Measurements from ENCODE around the gene UBC.
A peak's percentile ranks its signal among the peaks of the same experiment; 100 is the strongest.
"Not testable (repeated sequence)": the region's sequence is repeated elsewhere in the genome, so short reads cannot be mapped to it uniquely, and the experiment has no call there.

UBC gene

DNA sequence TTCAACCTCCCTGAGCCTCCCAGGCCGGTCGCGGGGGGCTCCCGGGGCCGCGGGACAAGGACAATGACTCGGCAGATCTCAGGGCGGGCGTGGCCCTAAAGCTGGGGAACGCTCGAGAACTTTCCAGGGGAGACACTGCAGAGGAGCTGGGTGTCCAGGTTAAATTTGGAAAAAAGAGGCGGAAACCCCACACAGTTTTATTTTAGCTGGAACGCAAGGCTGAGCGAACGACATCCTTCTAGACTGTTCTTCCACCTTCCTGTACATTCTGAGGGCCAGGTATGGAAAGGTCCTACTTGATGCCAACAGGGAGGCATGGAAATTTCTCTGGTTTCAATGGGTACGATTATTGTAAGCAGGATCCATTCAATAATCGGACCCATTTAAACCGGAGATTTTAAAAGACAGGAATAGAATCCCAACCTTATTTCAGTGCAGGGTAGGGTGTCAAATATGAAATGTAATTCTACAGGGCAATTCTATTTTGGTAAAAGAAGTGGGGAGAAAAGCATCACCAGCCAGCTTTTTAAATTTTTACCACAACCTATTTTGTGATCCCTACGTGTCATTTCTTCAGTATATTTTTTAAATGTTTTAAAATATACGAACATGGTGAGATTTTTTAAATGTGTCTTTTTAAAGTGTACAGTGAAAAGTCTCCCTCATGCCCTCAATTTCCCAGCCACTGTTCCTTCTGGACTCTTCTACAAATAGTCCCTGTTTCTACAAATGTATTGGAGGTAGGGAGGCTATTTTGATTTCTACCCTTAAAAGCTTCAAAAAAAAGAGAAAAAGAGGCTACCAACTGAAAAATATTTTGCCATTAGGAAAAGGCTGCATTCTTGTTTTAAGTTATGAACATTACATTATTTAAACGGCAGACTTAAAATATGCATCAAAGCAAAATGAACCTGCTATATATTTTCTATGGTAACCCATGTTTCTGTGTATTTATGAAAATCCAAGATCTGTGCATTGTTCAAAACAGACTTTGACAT lies 1.1 kb upstream of the UBC start:
- DNase-seq (ENCODE audit: low read depth), result no peak

- no peak for DNase-seq (ENCODE audit: low read depth)
These were observed 717 bp downstream of the UBC start for GRCh38 chr12:124913474-124914391.

DNA sequence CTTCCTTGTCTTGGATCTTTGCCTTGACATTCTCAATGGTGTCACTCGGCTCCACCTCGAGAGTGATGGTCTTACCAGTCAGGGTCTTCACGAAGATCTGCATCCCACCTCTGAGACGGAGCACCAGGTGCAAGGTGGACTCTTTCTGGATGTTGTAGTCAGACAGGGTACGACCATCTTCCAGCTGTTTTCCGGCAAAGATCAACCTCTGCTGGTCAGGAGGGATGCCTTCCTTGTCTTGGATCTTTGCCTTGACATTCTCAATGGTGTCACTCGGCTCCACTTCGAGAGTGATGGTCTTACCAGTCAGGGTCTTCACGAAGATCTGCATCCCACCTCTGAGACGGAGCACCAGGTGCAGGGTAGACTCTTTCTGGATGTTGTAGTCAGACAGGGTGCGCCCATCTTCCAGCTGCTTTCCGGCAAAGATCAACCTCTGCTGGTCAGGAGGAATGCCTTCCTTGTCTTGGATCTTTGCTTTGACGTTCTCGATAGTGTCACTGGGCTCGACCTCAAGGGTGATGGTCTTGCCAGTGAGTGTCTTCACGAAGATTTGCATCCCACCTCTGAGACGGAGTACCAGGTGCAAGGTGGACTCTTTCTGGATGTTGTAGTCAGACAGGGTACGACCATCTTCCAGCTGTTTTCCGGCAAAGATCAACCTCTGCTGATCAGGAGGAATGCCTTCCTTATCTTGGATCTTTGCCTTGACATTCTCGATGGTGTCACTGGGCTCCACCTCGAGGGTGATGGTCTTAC lies 1.7 kb downstream of the UBC start:
- DNase-seq (ENCODE audit: low read depth), result not testable (repeated sequence)

- not testable (repeated sequence) for DNase-seq (ENCODE audit: low read depth)
These were observed 2.9 kb downstream of the UBC start for GRCh38 chr12:124911521-124911920.

DNA sequence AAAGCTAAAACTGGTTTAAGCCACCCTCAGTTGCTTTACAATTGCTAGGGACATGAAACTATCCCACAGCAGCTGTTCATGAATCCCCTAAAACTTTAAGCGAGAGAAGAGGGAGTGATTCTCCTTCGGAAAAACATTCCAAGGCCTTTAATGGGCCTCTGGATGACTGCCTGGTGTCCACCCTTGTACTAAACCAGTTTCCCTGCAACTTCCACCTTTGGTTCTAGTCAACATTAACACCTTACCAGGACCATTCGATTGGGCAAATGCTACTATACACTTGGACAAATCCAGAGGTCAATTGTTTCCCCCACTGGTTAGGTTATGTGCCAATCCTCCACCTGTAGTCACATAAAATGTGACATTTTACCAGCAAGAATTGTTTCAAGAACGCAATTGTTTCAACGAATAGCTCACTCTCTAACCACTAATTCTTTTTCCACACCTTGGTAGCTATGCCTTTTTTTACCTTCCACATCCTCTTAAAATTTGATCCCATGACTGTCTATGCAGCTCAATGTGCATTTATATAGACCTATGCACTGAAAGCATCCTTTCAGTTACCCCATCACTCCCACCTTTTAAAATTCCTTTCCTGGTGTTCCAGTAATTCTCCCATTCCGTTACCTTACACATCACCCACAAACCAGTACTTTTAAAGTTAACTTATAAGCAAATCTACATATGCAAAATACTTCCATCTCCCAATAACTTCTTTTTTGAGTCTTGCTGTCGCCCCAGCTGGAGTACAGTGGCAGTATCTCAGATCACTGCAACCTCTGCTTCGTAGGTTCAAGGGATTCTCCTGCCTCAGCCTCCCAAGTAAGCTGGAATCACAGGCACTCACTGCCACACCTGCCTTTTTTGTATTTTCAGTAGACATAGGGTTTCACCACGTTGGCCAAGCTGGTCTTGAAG lies 3.6 kb downstream of the UBC start:
- no peak for DNase-seq (ENCODE audit: low read depth)

GRCh38 chr12:124909831-124910560 lies 4.5 kb downstream of the UBC start:
- no peak for DNase-seq (ENCODE audit: low read depth)

DNA sequence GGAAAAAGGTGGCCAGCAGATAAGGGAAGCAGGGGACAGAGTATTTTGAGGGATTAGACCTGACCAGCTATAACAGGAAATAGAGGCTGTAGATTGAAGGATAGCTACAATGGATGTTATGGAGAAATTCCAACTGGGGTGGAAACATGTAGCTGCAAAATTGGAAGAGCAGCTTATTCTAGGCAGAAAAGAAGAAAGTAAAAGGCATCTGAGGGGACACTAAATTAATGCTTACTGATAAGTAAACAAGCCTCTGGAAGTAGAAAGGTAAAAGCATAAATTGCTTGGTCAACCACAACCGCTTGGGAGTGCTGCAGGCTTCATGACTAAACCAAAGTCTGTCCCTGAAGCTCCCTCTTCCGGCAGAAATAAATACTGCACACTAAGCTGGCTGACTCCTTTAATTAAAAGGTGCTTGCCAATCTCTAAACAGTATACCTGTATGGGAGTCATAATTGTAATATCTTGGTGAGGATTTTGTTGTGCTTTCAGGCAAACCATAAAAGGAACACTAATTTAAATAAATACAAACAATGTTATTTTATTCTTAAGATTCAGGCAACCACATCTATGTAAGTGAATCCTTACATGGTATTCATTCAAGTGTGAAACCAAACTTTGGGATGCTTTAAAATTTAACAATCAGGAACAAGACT lies 7.7 kb downstream of the UBC start:
- DNase-seq (ENCODE audit: low read depth), result peak; percentile 86

- DNase-seq (ENCODE audit: low read depth), result peak; percentile 88
These were observed 9.9 kb downstream of the UBC start for GRCh38 chr12:124904306-124905098.

DNA sequence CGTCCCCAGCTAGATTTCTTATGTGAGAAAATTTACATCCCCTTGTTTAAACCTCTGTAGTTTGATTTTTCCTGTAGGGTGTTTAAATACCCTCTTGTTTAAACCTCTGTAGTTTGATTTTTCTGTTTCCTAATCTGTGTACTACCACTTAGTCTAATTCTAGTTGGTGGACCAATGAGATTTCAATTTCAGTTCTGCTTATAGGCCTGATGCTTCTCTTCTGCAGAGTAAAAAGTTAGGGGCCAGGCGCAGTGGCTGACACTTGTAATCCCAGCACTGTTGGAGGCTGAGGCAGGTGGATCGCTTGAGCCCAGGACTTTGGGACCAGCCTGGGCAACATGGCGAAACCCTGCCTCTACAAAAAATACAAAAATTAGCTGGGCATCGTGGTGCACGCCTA lies 11.5 kb downstream of the UBC start:
- no peak for DNase-seq (ENCODE audit: low read depth)

GRCh38 chr12:124901003-124901402 lies 13.4 kb downstream of the UBC start:
- DNase-seq (ENCODE audit: low read depth), result no peak

DNA sequence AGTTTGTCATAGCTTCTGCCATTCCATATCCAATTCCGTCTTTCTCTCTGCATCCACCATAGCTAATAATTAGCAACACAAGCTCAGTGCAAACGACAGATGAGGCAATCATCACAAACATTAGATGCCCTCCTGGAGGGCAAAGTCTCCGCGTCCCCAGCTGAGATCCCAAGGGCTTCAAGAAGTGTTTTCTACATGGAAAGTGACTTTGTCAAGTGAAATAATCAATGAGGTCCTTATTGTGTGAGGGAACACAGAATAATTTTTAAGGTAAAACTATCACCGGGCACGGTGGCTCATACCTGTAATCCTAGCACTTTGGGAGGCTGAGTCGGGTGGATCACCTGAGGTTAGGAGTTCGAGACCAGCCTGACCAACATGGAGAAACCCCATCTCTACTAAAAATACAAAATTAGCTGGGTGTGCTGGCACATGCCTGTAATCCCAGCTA lies 14.1 kb downstream of the UBC start:
- not testable (repeated sequence) for DNase-seq (ENCODE audit: low read depth)

DNA sequence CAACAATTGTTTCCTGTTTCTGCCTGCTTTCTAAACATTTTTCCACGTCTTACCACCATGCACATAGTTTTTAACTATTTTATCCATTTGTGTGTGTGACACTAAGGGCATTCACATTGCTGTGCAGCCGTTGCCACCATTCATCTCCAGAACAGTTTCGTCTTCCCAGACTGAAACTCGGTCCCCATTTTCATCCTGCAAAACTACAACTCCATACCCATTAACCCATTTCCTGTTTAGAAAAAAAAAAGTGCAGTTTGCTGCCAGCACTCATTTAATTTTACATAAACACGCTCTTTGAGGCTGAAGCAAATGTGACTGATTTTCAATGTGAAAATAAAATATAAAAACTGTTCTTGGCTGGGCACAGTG lies 15.5 kb downstream of the UBC start:
- DNase-seq (ENCODE audit: low read depth), result no peak

DNA sequence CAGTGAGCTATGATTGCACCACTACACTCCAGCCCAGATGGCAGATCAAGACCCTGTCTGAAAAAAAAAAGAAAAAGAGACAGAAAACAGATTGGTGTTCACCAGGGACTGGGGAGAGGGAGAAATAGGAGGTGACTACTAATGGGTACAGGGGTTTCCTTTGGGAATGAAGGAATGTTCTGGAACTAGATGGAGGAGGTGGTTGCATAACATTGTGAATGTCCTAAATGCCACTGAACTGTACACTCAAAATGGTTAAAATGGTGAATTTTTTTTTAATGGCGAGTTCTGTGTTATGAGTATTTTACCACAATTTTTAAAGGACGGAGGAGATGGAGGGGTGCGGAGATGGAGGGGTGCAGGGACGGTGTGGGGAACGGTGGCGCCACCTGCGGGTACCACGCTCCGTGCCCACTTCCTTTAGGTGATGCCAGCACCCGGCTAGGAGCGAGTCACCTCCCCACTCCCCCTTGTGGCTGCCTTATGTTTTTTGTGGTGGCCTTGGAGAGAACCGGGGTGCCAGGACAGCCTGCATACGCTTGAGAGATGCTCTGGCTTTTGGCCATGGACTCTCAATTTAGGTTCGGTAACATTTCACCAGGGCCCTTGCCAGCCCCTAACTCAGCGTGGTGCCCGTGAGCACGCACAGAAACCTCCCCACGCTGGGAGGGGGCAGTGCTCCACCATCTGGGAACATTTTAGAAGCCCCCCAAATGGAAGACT lies 16.1 kb downstream of the UBC start:
- DNase-seq (ENCODE audit: low read depth), result no peak

DNA sequence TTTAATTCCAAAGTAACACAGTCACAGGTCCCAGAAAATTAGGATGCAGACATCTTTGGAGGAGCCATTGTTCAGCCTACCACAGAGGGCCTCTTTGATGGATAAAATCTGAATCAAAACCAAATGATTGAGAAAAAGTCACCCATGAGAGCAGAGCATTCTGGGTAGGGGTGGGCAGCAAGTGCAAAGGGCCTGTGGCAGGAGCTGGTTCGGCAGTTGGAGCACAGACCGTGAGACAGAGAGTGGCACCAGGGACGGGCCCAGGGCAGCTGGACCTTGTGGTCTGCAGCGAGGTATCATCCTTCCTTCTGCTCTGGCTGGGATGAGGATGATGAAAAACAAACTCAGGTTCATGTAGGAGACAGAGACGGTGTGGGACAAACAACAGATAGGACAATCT lies 18.0 kb downstream of the UBC start:
- DNase-seq (ENCODE audit: low read depth), result no peak

DNA sequence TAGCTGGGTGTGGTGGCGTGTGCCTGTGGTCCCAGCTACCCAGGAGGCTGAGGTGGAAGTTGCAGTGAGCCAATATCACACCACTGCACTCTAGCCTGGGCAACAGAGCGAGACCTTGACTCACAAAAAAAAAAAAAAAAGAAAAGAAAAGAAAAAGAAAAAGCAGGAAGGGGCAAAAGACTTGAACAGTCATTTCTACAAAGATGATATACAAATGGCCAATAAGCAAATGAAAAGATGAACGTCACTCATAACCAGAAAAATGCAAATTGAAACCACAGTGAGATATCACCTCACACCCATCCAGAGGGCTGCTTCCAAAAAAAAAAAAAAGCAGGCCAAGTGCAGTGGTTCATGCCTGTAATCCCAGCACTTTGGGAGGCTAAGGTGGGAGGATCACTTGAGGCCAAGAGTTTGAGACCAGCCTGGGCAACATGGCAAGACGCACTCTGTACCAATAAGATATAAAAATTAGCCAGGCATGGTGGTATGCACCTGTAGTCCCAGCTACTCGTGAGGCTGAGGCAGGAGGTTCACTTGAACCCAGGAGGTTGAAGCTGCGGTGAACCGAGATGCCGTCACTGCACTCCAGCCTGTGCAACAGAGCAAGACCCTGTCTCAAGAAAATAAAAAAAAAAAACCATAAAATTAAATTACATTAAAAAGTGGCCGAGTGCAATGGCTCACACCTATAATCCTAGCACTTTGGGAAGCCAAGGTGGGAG lies 20.5 kb downstream of the UBC start:
- DNase-seq (ENCODE audit: low read depth), result no peak

DNA sequence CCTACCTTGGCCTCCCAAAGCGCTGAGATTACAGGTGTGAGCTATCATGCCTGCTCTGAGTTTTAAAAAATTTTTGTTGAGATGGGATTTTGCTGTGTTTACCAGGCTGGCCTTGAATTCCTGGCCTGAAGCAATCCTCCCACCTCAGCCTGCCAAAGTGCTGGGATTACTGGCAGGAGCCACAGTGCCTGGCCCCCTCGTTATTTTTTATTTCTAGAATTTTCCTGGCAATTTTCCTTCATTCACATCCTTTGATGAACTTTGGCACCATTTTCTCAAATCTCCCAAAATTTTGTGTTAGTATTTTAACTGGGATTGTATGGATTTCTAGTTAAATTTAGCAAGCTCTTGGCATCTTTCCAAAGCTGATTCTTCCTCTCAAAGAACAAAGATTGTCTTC lies 26.2 kb downstream of the UBC start:
- DNase-seq (ENCODE audit: low read depth), result no peak

DNA sequence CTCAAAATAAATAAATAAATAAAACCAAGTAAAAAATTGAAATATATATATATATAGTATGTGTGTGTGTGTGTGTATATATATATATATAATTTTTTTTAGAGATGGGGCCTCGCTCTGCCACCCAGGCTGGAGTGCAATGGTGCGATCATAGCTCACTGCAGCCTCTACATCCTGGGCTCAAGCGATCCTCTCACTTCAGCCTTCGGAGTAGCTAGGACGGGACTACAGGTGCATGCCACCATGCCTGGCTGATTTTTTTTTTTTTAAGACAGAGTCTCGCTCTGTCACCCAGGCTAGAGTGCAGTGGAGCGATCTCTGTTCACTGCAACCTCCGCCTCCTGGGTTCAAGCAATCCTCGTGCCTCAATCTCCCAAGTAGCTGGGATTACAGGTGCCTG lies 26.7 kb downstream of the UBC start:
- DNase-seq (ENCODE audit: low read depth), result not testable (repeated sequence)
